MCF 10A (cell line): ENCODE results near the gene SH3BP2. TPM values are rescaled to one million over a fixed set of nuclear protein-coding genes. Genes with fewer than 3 reads are reported as not detected.

ENCODE experiments used
- Bru-seq: library from RNA; stranded (reverse); fragments of 400-500 nt; gene quantifications from one replicate; lab custom pipeline; 2021; lab: Mats Ljungman, UMichigan
- BruChase-seq, 2 experiments: library from RNA; stranded (reverse); fragments of 400-500 nt; gene quantifications; one replicate each; lab custom pipeline; 2021; lab: Mats Ljungman, UMichigan
- BruUV-seq: library from RNA; stranded (reverse); fragments of 400-500 nt; replicated peaks from 2 replicates; lab custom pipeline; 2021; lab: Mats Ljungman, UMichigan
- CTCF ChIA-PET: fragments of 300-600 bp; sonication (Branson Sonifier 250); formaldehyde crosslinking; extraction: SDS; loops from one replicate; lab custom pipeline; 2021; ENCODE audit warnings: antibody characterized with exemption, inconsistent platforms; lab: Yijun Ruan, JAX
- POLR2A ChIA-PET: fragments of 300-600, 350-650 bp; sonication (Branson Sonifier 250); formaldehyde crosslinking; extraction: SDS; loops from one replicate; lab custom pipeline; 2020; ENCODE audit warnings: antibody characterized with exemption, inconsistent platforms; lab: Yijun Ruan, JAX
- DNase-seq: peaks from one replicate; pipeline ENCODE4 v3.0.0-alpha.2; 2018; ENCODE audit not compliant: unreplicated experiment
- H3K27ac Mint-ChIP-seq: one replicate; pipeline ENCODE4 v1.8.0; 2022; ENCODE audit warnings: mild to moderate bottlenecking, low read depth, mixed read lengths; ENCODE audit not compliant: unreplicated experiment
- H3K27me3 Mint-ChIP-seq: one replicate; pipeline ENCODE4 v1.8.0; 2022; ENCODE audit warnings: mixed read lengths; ENCODE audit not compliant: insufficient read depth, unreplicated experiment
- H3K36me3 Mint-ChIP-seq: one replicate; pipeline ENCODE4 v1.8.0; 2022; ENCODE audit warnings: mild to moderate bottlenecking, moderate library complexity, mixed read lengths; ENCODE audit not compliant: insufficient read depth, unreplicated experiment
- H3K4me1 Mint-ChIP-seq: one replicate; pipeline ENCODE4 v1.8.0; 2022; ENCODE audit warnings: mixed read lengths; ENCODE audit not compliant: insufficient read depth, unreplicated experiment
- H3K4me3 Mint-ChIP-seq: one replicate; pipeline ENCODE4 v1.8.0; 2022; ENCODE audit warnings: mild to moderate bottlenecking, moderate library complexity, mixed read lengths; ENCODE audit not compliant: unreplicated experiment
- H3K9me3 Mint-ChIP-seq: one replicate; pipeline ENCODE4 v1.8.0; 2022; ENCODE audit warnings: mixed read lengths; ENCODE audit not compliant: unreplicated experiment
- CTCF ChIP-seq: fragments of 200-600 bp; IDR thresholded peaks from one replicate; pipeline ENCODE4 v1.8.0; 2022; ENCODE audit warnings: antibody characterized with exemption, mild to moderate bottlenecking; ENCODE audit not compliant: unreplicated experiment
- intact Hi-C: fragments of 100-400 bp; cut with micrococcal nuclease; formaldehyde crosslinking; loops from 2 replicates; pipeline ENCODE4 v1.14.1; 2022
- long read RNA-seq: library from polyadenylated mRNA; stranded (forward); transcript quantifications from one replicate; pipeline ENCODE4 v2.0.0, GENCODE V29; 2022
- total RNA-seq: library from RNA; stranded (reverse); gene quantifications from 2 replicates; pipeline ENCODE4 v1.2.3, GENCODE V29; 2022

Gene SH3BP2
- 48.4 and 57.9 TPM in 2 replicates for total RNA-seq
- Bru-seq, nascent RNA, result percentile 55 among the genes with signal in this experiment
- percentile 76 among the genes with signal in this experiment for BruChase-seq, experiment 1, labeled RNA remaining after a 6-hour chase
- BruChase-seq, experiment 2, labeled RNA remaining after a 2-hour chase, result percentile 70 among the genes with signal in this experiment
- long read RNA-seq, transcript SH3BP2-204 (13 exons, 2,265 nt), result major isoform, 8 of 40 reads
- long read RNA-seq, partial matches to known transcripts, result 11 of 40 reads
- long read RNA-seq, other reads (novel, unspliced or antisense), result 17 of 40 reads

- CTCF ChIA-PET, result interaction anchor here (1.5 kb wide), 1 partner anchor 29 kb away, joined by 3 read pairs; no protein-coding TSS in a partner anchor
- H3K9me3 Mint-ChIP-seq, result no peaks in the 10 kb centered on the region
- H3K27ac Mint-ChIP-seq, result peak within 1 kb of the TSS; percentile 88
- intact Hi-C loops, result no loop called here
- peaks cover 37% of the 10 kb centered on the region for H3K4me1 Mint-ChIP-seq
- no TSS peak for BruUV-seq
- no peak for TF ChIP-seq CTCF
- H3K4me3 Mint-ChIP-seq, result peak within 1 kb of the TSS; percentile 79
- peak; percentile 75 for DNase-seq
- H3K36me3 Mint-ChIP-seq, result no peaks in the 10 kb centered on the region
- H3K27me3 Mint-ChIP-seq, result no peaks in the 10 kb centered on the region
- POLR2A ChIA-PET, result interaction anchor here (0.6 to 1.1 kb wide), 3 partner anchors 8 to 33 kb away, joined by 3 to 4 read pairs (median 4); no protein-coding TSS in a partner anchor
Measured at GRCh38 chr4:2792711-2793585, at the start of gene SH3BP2. SH3BP2 (plus strand) TSS chr4:2793085; CDS start chr4:2820618, 27,533 bp downstream.

- ChIA-PET POLR2A (no interaction called here), CTCF (interaction anchor here (0.6 kb wide), 2 partner anchors 15 to 38 kb away, joined by 3 to 4 read pairs; no protein-coding TSS in a partner anchor)
- no peak overlapping the region for H3K4me3 Mint-ChIP-seq
- DNase-seq, result no peak
- no peaks in the 10 kb centered on the region for H3K27me3 Mint-ChIP-seq
- H3K9me3 Mint-ChIP-seq, result no peaks in the 10 kb centered on the region
- H3K27ac Mint-ChIP-seq, result no peak overlapping the region
- BruUV-seq, result no TSS peak
- peaks cover 16% of the 10 kb centered on the region for H3K4me1 Mint-ChIP-seq
- TF ChIP-seq CTCF, result no peak
- peaks cover 44% of the 10 kb centered on the region for H3K36me3 Mint-ChIP-seq
- intact Hi-C loops, result no loop called here
Measured at GRCh38 chr4:2743518-2744445, 49.1 kb upstream of the SH3BP2 start.

- intact Hi-C loops, result no loop called here
- Mint-ChIP-seq H3K4me1 (peaks cover 16% of the 10 kb centered on the region), H3K4me3 (no peak overlapping the region), H3K27me3 (no peaks in the 10 kb centered on the region), H3K9me3 (no peaks in the 10 kb centered on the region), H3K36me3 (peaks cover 44% of the 10 kb centered on the region), H3K27ac (no peak overlapping the region)
- BruUV-seq, result no TSS peak
- CTCF ChIA-PET, result interaction anchor here (0.6 kb wide), 2 partner anchors 16 to 39 kb away, joined by 3 to 4 read pairs; no protein-coding TSS in a partner anchor
- no peak for DNase-seq
- no peak for TF ChIP-seq CTCF
- POLR2A ChIA-PET, result interaction anchor here (0.7 kb wide), 1 partner anchor 9 kb away, joined by 4 read pairs; no protein-coding TSS in a partner anchor
Measured at GRCh38 chr4:2744576-2745270, 48.2 kb upstream of the SH3BP2 start.
